Activated T-cell treated with anti-CD3 and anti-CD28 coated beads, Interleukin-2, amount 50 U/mL, for 72 hours (primary cell): Measurements from ENCODE around the gene RPN2. TPM values are rescaled to one million over a fixed set of nuclear protein-coding genes. Genes with fewer than 3 reads are reported as not detected.

Experiments
- ATAC-seq, 2 donors: fragments of 150-1000 bp; cut with Tn5 transposase; replicated peaks in 1 of 2; 2 replicates each; pipeline ENCODE4 v1.10.0; 2021; ENCODE audit warnings: moderate library complexity in 2 of 2, mild to moderate bottlenecking in 1 of 2
- DNase-seq, 2 donors: peaks; one replicate each; pipeline ENCODE4 v3.0.0; 2021 to 2022; ENCODE audit warnings: mixed read lengths in 1 of 2
- H3K27ac Mint-ChIP-seq: one replicate; pipeline ENCODE4 v1.8.0; 2022; ENCODE audit warnings: mild to moderate bottlenecking, moderate library complexity, mixed read lengths
- H3K27me3 Mint-ChIP-seq: one replicate; pipeline ENCODE4 v1.8.0; 2022; ENCODE audit warnings: low read depth, mixed read lengths
- H3K36me3 Mint-ChIP-seq, 2 donors: one replicate each; pipeline ENCODE4 v1.8.0; 2022; ENCODE audit warnings: mixed read lengths in 2 of 2, mild to moderate bottlenecking in 1 of 2; ENCODE audit not compliant: insufficient read depth in 2 of 2
- H3K4me1 Mint-ChIP-seq: one replicate; pipeline ENCODE4 v1.8.0; 2022; ENCODE audit warnings: low read depth, mixed read lengths
- H3K4me3 Mint-ChIP-seq, 2 donors: one replicate each; pipeline ENCODE4 v1.8.0; 2022; ENCODE audit warnings: mild to moderate bottlenecking in 2 of 2, mixed read lengths in 2 of 2, moderate library complexity in 2 of 2
- H3K9me3 Mint-ChIP-seq, 2 donors: one replicate each; pipeline ENCODE4 v1.8.0; 2022; ENCODE audit warnings: mixed read lengths in 2 of 2
- total RNA-seq, 2 donors: library from RNA; stranded (reverse); gene quantifications; one replicate each; pipeline ENCODE4 v1.2.3, GENCODE V29; 2022

The RPN2 gene
- total RNA-seq, 2 donors from 2014 or later, result 128 to 145 TPM

- no peaks in the 10 kb centered on the region for H3K27me3 Mint-ChIP-seq
- H3K9me3 Mint-ChIP-seq, result no peaks in the 10 kb centered on the region
- ATAC-seq, result no peak
- no peak for DNase-seq
- H3K4me1 Mint-ChIP-seq, result no peaks in the 10 kb centered on the region
- no peak overlapping the region for H3K4me3 Mint-ChIP-seq
- no peak overlapping the region for H3K27ac Mint-ChIP-seq
- no peaks in the 10 kb centered on the region for H3K36me3 Mint-ChIP-seq
Measured at GRCh38 chr20:37257988-37258387, 78.9 kb downstream of the RPN2 start.

GRCh38 chr20:37259031-37259430 lies 79.9 kb downstream of the RPN2 start:
- no peak overlapping the region for H3K27ac Mint-ChIP-seq

GRCh38 chr20:37259865-37260264 lies 80.7 kb downstream of the RPN2 start:
- no peak overlapping the region for H3K27ac Mint-ChIP-seq
- H3K9me3 Mint-ChIP-seq, result no peaks in the 10 kb centered on the region
- DNase-seq (no peak), ATAC-seq (no peak)
- H3K4me1 Mint-ChIP-seq, result peaks cover 3% of the 10 kb centered on the region
- H3K27me3 Mint-ChIP-seq, result no peaks in the 10 kb centered on the region
- no peaks in the 10 kb centered on the region for H3K36me3 Mint-ChIP-seq
- H3K4me3 Mint-ChIP-seq, result no peak overlapping the region

More at GRCh38 chr20:37259031-37259430, 79.9 kb downstream of the RPN2 start:
- no peak for ATAC-seq
- no peaks in the 10 kb centered on the region for H3K27me3 Mint-ChIP-seq
- H3K4me3 Mint-ChIP-seq, result no peak overlapping the region
- H3K9me3 Mint-ChIP-seq, result no peaks in the 10 kb centered on the region
- DNase-seq, result no peak
- no peaks in the 10 kb centered on the region for H3K36me3 Mint-ChIP-seq
- no peaks in the 10 kb centered on the region for H3K4me1 Mint-ChIP-seq

- Mint-ChIP-seq H3K36me3 (no peaks in the 10 kb centered on the region), H3K4me1 (peaks cover 5% of the 10 kb centered on the region), H3K27ac (no peak overlapping the region), H3K27me3 (no peaks in the 10 kb centered on the region), H3K4me3 (no peak overlapping the region), H3K9me3 (no peaks in the 10 kb centered on the region)
- ATAC-seq (no peak), DNase-seq (no peak)
Measured at GRCh38 chr20:37260923-37261322, 81.8 kb downstream of the RPN2 start.

- Mint-ChIP-seq H3K4me3 (no peak within 1 kb of the TSS), H3K27me3 (no peaks in the 10 kb centered on the region), H3K9me3 (no peaks in the 10 kb centered on the region), H3K4me1 (peaks cover 6% of the 10 kb centered on the region), H3K27ac (no peak within 1 kb of the TSS), H3K36me3 (no peaks in the 10 kb centered on the region)
- ATAC-seq (no peak), DNase-seq (no peak)
Measured at GRCh38 chr20:37261714-37262113, 82.6 kb downstream of the RPN2 start, which contains the start of gene GHRH. Gene GHRH, minus strand, starts transcription at chr20:37261814. Its CDS starts 4,925 bp downstream, at chr20:37256889.

- Mint-ChIP-seq H3K9me3 (no peaks in the 10 kb centered on the region), H3K27me3 (no peaks in the 10 kb centered on the region), H3K27ac (no peak overlapping the region), H3K4me1 (peaks cover 11% of the 10 kb centered on the region), H3K36me3 (no peaks in the 10 kb centered on the region), H3K4me3 (no peak overlapping the region)
- no peak for ATAC-seq
- no peak for DNase-seq
Measured at GRCh38 chr20:37262505-37262904, 83.4 kb downstream of the RPN2 start.

- Mint-ChIP-seq H3K4me3 (no peak overlapping the region), H3K27me3 (no peaks in the 10 kb centered on the region), H3K36me3 (no peaks in the 10 kb centered on the region), H3K9me3 (no peaks in the 10 kb centered on the region), H3K27ac (no peak overlapping the region), H3K4me1 (peaks cover 11% of the 10 kb centered on the region)
- no peak for ATAC-seq
- no peak for DNase-seq
Measured at GRCh38 chr20:37263686-37264085, 84.6 kb downstream of the RPN2 start.

- Mint-ChIP-seq H3K27me3 (no peaks in the 10 kb centered on the region), H3K4me1 (peaks cover 11% of the 10 kb centered on the region), H3K36me3 (no peaks in the 10 kb centered on the region), H3K27ac (no peak overlapping the region), H3K9me3 (no peaks in the 10 kb centered on the region), H3K4me3 (no peak overlapping the region)
- DNase-seq (peak; percentile 46 to 52), ATAC-seq (peak; percentile 91 to 94)
Measured at GRCh38 chr20:37265152-37265551, 86.0 kb downstream of the RPN2 start.

GRCh38 chr20:37266940-37267666 lies 88.0 kb downstream of the RPN2 start:
- Mint-ChIP-seq H3K27me3 (no peaks in the 10 kb centered on the region), H3K9me3 (no peaks in the 10 kb centered on the region)

GRCh38 chr20:37267667-37268313 lies 88.7 kb downstream of the RPN2 start:
- no peak overlapping the region for H3K4me3 Mint-ChIP-seq
- H3K4me1 Mint-ChIP-seq, result peaks cover 11% of the 10 kb centered on the region
- DNase-seq (no peak), ATAC-seq (no peak)
- no peaks in the 10 kb centered on the region for H3K36me3 Mint-ChIP-seq
- no peak overlapping the region for H3K27ac Mint-ChIP-seq
- H3K27me3 Mint-ChIP-seq, result no peaks in the 10 kb centered on the region
- no peaks in the 10 kb centered on the region for H3K9me3 Mint-ChIP-seq

More at GRCh38 chr20:37266940-37267666, 88.0 kb downstream of the RPN2 start:
- H3K27ac Mint-ChIP-seq, result no peak overlapping the region
- no peaks in the 10 kb centered on the region for H3K36me3 Mint-ChIP-seq
- no peak for DNase-seq
- no peak for ATAC-seq
- H3K4me1 Mint-ChIP-seq, result peaks cover 11% of the 10 kb centered on the region
- no peak overlapping the region for H3K4me3 Mint-ChIP-seq

- peaks cover 6% of the 10 kb centered on the region for H3K4me1 Mint-ChIP-seq
- H3K36me3 Mint-ChIP-seq, result no peaks in the 10 kb centered on the region
- no peak overlapping the region for H3K27ac Mint-ChIP-seq
- DNase-seq (no peak), ATAC-seq (no peak)
- H3K9me3 Mint-ChIP-seq, result no peaks in the 10 kb centered on the region
- no peaks in the 10 kb centered on the region for H3K27me3 Mint-ChIP-seq
- no peak overlapping the region for H3K4me3 Mint-ChIP-seq
Measured at GRCh38 chr20:37270576-37271420, 91.7 kb downstream of the RPN2 start.

- no peak overlapping the region for H3K27ac Mint-ChIP-seq
Measured at GRCh38 chr20:37271421-37271768, 92.3 kb downstream of the RPN2 start.

GRCh38 chr20:37273988-37274387 lies 94.9 kb downstream of the RPN2 start:
- Mint-ChIP-seq H3K9me3 (no peaks in the 10 kb centered on the region), H3K4me3 (no peak overlapping the region), H3K4me1 (peaks cover 13% of the 10 kb centered on the region), H3K27me3 (no peaks in the 10 kb centered on the region), H3K27ac (no peak overlapping the region), H3K36me3 (no peaks in the 10 kb centered on the region)
- ATAC-seq, result no peak
- DNase-seq, result no peak

More at GRCh38 chr20:37271421-37271768, 92.3 kb downstream of the RPN2 start:
- ATAC-seq, result no peak
- Mint-ChIP-seq H3K9me3 (no peaks in the 10 kb centered on the region), H3K4me1 (peaks cover 9% of the 10 kb centered on the region), H3K36me3 (no peaks in the 10 kb centered on the region), H3K4me3 (no peak overlapping the region), H3K27me3 (no peaks in the 10 kb centered on the region)
- DNase-seq, result no peak
